Thyroid gland (tissue), 4 donors: ENCODE measurements around the gene CTIF. TPM values are rescaled to one million over a fixed set of nuclear protein-coding genes. Genes with fewer than 3 reads are reported as not detected.

Source experiments
- DNase-seq, 2 donors: peaks; one replicate each; pipeline ENCODE4 v3.0.0-alpha.2; 2019
- H3K27ac ChIP-seq, 3 donors: fragments of 200-600 bp; sonication (generic); 1 replicate in 2 of 3; 2 replicates in 1 of 3; pipeline ENCODE4 v1.5.1; 2016 to 2019; ENCODE audit warnings: mild to moderate bottlenecking in 1 of 3, moderate library complexity in 1 of 3
- H3K27me3 ChIP-seq: fragments of 200-600 bp; sonication (generic); one replicate; pipeline ENCODE4 v1.5.1; 2019
- H3K36me3 ChIP-seq, 2 donors: fragments of 200-600 bp; sonication (generic); one replicate each; pipeline ENCODE4 v1.5.1; 2016 to 2019
- H3K4me1 ChIP-seq, 2 donors: fragments of 200-600 bp; sonication (generic); one replicate each; pipeline ENCODE4 v1.5.1; 2017 to 2019
- H3K4me3 ChIP-seq, 3 donors: fragments of 200-600 bp; sonication (generic); replicated peaks in 1 of 3; 1 replicate in 2 of 3; 2 replicates in 1 of 3; pipeline ENCODE4 v1.5.1; 2016; ENCODE audit warnings: mild to moderate bottlenecking in 1 of 3
- H3K9me3 ChIP-seq: fragments of 200-600 bp; sonication (generic); one replicate; pipeline ENCODE4 v1.5.1; 2017
- POLR2A ChIP-seq, 2 donors: fragments of 450-650 bp; IDR thresholded peaks; one replicate each; pipeline ENCODE4 v1.6.1; 2017; ENCODE audit warnings: antibody characterized with exemption in 2 of 2, mild to moderate bottlenecking in 2 of 2, moderate library complexity in 1 of 2
- WGBS, 2 donors: methylation state at CpG; one replicate each; pipeline ENCODE4 v1.1.5; 2017; 5-methylcytosine and 5-hydroxymethylcytosine counted together
- intact Hi-C: fragments of 100-400 bp; cut with DNase I; formaldehyde crosslinking; loops from one replicate; pipeline ENCODE4 v1.15.1; 2023
- total RNA-seq, 4 donors: library from RNA; depleted of rRNA; stranded (reverse); fragments of >200 nt; gene quantifications; one replicate each; pipeline ENCODE4 v1.2.3, GENCODE V29; 2016
- TF ChIP-seq, protein P1 (sequence below), 6 experiments: fragments of 200-600 bp in 3 of 6; fragments of 450-650 bp in 3 of 6; sonication (generic) in 3 of 6; IDR thresholded peaks; one replicate each; pipeline ENCODE4 v1.5.1; 2016 to 2019; ENCODE audit warnings: antibody characterized with exemption in 6 of 6, mild to moderate bottlenecking in 2 of 6, inconsistent platforms in 1 of 6, moderate library complexity in 1 of 6

CTIF gene
- total RNA-seq, 4 donors from 2014 or later, result 18.7 to 29.8 (median 23.6) TPM

DNA sequence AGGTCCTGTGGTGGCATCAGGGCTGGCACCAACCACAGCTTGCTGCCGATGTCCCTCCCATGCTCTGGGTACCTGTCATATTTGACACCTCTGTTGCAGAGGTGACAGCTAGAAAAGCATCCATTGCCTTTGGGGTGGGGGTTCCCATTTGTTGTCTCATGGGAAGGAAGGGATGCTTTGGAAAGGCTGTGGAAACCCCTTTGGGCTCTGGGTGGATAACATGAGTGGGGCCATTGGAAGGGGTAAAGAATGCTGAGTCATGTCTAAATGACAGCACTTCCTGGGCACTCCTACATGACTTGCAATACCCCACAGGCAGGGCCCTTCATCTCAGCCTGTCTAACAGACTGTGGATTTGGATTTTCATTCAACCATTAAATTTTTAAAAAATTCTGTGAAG, 27.8 kb downstream of the CTIF start:
- TF ChIP-seq POLR2A (IDR thresholded peaks at IDR 0.05), result no peak
- Histone ChIP-seq H3K4me1 (peaks cover 0 to 18% of the 10 kb centered on the region in 2 donors), H3K27ac (no peak overlapping the region), H3K36me3 (no peaks in the 10 kb centered on the region), H3K9me3 (no peaks in the 10 kb centered on the region), H3K4me3 (no peak overlapping the region), H3K27me3 (no peaks in the 10 kb centered on the region)
- no peak for DNase-seq
- whole genome bisulfite sequencing, 2 donors, result 60 to 83% methylated on average over 1 of the region's 1 CpG
- intact Hi-C loops, result no loop called here

DNA sequence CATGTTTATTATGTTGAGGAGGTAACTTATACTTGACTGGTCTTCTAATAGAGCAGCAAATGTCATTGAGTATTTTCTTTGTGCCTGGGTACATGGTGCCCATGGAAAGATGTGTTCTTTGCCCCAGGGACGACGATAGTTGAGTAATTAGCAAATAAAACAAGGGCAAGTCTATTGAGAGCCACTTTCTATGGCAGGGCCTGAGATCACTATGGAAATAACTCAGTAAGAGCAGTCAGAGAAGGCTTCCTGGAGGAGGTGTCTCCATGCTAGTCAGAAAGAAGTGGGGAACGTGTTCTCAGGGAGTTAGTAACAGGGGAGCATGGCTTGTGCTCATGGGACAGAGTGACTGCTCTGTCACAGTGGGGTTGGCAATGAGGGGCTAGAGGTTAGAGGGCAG, 28.6 kb downstream of the CTIF start:
- Histone ChIP-seq H3K9me3 (no peaks in the 10 kb centered on the region), H3K27me3 (no peaks in the 10 kb centered on the region), H3K4me3 (no peak overlapping the region), H3K27ac (no peak overlapping the region), H3K4me1 (peaks cover 0 to 14% of the 10 kb centered on the region in 2 donors), H3K36me3 (no peaks in the 10 kb centered on the region)
- WGBS, 2 donors, result 81 to 82% methylated on average over 3 of the region's 3 CpGs
- TF ChIP-seq POLR2A (IDR thresholded peaks at IDR 0.05), result no peak
- TF ChIP-seq, protein P1, sequence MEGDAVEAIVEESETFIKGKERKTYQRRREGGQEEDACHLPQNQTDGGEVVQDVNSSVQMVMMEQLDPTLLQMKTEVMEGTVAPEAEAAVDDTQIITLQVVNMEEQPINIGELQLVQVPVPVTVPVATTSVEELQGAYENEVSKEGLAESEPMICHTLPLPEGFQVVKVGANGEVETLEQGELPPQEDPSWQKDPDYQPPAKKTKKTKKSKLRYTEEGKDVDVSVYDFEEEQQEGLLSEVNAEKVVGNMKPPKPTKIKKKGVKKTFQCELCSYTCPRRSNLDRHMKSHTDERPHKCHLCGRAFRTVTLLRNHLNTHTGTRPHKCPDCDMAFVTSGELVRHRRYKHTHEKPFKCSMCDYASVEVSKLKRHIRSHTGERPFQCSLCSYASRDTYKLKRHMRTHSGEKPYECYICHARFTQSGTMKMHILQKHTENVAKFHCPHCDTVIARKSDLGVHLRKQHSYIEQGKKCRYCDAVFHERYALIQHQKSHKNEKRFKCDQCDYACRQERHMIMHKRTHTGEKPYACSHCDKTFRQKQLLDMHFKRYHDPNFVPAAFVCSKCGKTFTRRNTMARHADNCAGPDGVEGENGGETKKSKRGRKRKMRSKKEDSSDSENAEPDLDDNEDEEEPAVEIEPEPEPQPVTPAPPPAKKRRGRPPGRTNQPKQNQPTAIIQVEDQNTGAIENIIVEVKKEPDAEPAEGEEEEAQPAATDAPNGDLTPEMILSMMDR (IDR thresholded peaks at IDR 0.05), result no peak
- intact Hi-C loops, result no loop called here
- DNase-seq, result no peak

DNA sequence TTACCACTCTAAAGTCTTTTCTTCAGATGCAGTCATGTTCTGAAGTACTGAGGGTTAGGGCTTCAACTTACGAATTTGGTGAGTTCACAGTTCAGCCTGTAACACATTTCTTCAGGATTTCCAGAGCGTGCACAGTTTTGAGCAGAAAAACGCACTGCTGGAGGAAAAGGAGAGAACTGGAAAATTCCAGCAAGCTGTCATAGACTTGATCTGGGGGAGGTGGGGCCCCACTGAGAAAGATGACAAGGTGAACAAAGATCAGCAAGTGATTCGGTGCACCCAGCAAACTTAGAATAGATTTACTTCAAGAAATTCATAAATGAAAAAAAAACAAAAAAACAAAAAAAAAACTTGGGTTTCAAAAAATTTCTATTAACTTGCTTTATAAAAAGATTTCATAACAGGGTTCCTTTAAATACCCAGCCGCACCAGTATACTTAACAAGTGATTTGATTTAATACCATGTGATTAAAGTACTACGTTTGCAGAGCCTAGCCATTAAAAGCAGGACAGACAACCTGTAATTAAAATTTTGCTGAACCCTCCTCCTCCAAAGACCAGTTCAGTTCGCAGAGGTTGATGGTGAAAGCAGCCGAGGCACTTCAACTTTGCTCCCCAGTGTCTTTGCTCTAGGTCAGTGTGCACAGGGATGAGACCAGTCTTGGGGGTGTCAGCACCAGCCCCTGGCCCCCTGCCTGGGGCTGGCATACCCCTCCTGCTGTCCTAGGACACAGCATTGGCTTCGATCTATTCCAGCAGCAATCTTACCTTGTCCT, 30.5 kb downstream of the CTIF start:
- H3K27me3 ChIP-seq, result no peaks in the 10 kb centered on the region
- no peak overlapping the region for H3K4me3 ChIP-seq
- 90 to 94% methylated on average over 9 of the region's 9 CpGs for WGBS, 2 donors
- DNase-seq, result no peak
- intact Hi-C loops, result no loop called here
- no peaks in the 10 kb centered on the region for H3K9me3 ChIP-seq
- peaks cover 0 to 7% of the 10 kb centered on the region in 2 donors for H3K4me1 ChIP-seq
- TF ChIP-seq POLR2A (IDR thresholded peaks at IDR 0.05), result no peak
- TF ChIP-seq, protein P1 (IDR thresholded peaks at IDR 0.05), result no peak
- H3K36me3 ChIP-seq, result no peaks in the 10 kb centered on the region
- H3K27ac ChIP-seq, result no peak overlapping the region

DNA sequence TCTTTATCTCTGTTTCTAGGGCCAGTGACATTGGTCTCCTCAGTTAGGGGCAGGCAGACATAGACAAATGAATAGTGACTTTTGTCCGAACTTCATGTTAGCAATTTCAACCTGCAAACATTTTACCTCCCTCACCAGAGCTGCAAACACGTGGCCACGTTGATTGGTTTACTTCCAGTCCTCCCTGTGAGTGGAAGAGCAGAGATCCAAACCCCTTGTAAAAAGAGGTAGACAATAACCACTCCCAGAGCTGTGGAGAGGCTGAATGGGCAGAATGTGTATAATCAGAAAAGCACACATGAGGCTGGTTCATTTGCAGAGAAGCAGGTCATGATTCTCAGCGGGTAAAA, 31.1 kb downstream of the CTIF start:
- TF ChIP-seq, protein P1 (IDR thresholded peaks at IDR 0.05), result no peak
- no peak for TF ChIP-seq POLR2A (IDR thresholded peaks at IDR 0.05)
- H3K27me3 ChIP-seq, result no peaks in the 10 kb centered on the region
- H3K36me3 ChIP-seq, result no peaks in the 10 kb centered on the region
- no peak overlapping the region for H3K4me3 ChIP-seq
- peaks cover 0 to 7% of the 10 kb centered on the region in 2 donors for H3K4me1 ChIP-seq
- intact Hi-C loops, result no loop called here
- H3K9me3 ChIP-seq, result no peaks in the 10 kb centered on the region
- DNase-seq, result no peak
- no peak overlapping the region for H3K27ac ChIP-seq
- 78 to 81% methylated on average over 4 of the region's 4 CpGs for WGBS, 2 donors

DNA sequence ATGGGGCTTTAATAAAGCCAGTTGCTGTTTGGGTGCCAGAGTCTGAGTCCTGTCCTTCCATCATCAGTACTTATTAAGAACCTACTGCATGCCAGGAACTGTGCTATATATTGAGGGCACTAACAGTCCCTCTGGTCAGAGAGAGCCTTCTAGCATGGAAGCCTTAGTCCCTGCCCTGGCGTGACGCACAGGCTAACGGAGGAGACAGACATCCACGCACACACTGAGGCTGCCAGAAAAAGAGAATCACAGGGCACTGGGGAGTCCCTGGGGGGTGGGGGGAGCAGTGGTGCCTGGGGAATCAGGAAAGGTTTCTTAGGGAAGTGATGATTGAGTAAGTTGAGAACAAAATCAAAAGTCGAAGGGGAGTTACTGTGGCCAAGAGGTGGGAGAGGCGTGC, 31.5 kb downstream of the CTIF start:
- WGBS, 2 donors, result 87 to 93% methylated on average over 6 of the region's 6 CpGs
- Histone ChIP-seq H3K4me1 (peaks cover 0 to 4% of the 10 kb centered on the region in 2 donors), H3K27ac (no peak overlapping the region), H3K9me3 (no peaks in the 10 kb centered on the region), H3K36me3 (no peaks in the 10 kb centered on the region), H3K27me3 (no peaks in the 10 kb centered on the region), H3K4me3 (no peak overlapping the region)
- intact Hi-C loops, result no loop called here
- no peak for DNase-seq
- TF ChIP-seq, protein P1 (IDR thresholded peaks at IDR 0.05), result no peak
- TF ChIP-seq POLR2A (IDR thresholded peaks at IDR 0.05), result no peak
